K562 (cell line): ENCODE results near the gene ZCCHC24. TPM values are rescaled to one million over a fixed set of nuclear protein-coding genes. Genes with fewer than 3 reads are reported as not detected.

Source experiments
- ARID1B ChIP-seq: fragments of 450-650 bp; IDR thresholded peaks from 2 replicates; pipeline ENCODE4 v1.6.1; 2016; ENCODE audit warnings: antibody characterized with exemption, mild to moderate bottlenecking, inconsistent platforms
- CBFA2T3 ChIP-seq: fragments of 450-650 bp; IDR thresholded peaks from 2 replicates; pipeline ENCODE4 v1.6.1; 2017
- CBX3 ChIP-seq, 2 experiments: IDR thresholded peaks; 1 replicate in 1 of 2; 2 replicates in 1 of 2; pipeline ENCODE4 v1.6.1; 2012; ENCODE audit warnings: inconsistent platforms in 2 of 2, low read length in 2 of 2, borderline replicate concordance in 1 of 2, control low read depth in 1 of 2
- CREB1 ChIP-seq, 2 experiments: sonication (generic) in 1 of 2; formaldehyde crosslinking in 1 of 2; IDR thresholded peaks; 2 replicates each; pipeline versions ENCODE4 v1.6.1 to v1.8.0; 2012 to 2022; ENCODE audit warnings: inconsistent platforms in 1 of 2, mild to moderate bottlenecking in 1 of 2, missing genetic modification reagents in 1 of 2, moderate library complexity in 1 of 2
- DNMT1 ChIP-seq: fragments of 450-650 bp; IDR thresholded peaks from 2 replicates; pipeline ENCODE4 v1.6.1; 2016; ENCODE audit warnings: antibody characterized with exemption, mild to moderate bottlenecking
- ELF2 ChIP-seq: fragments of 250-450 bp; sonication (Bioruptor Pico); IDR thresholded peaks from 2 replicates; pipeline ENCODE4 v1.5.0; 2021; ENCODE audit warnings: mild to moderate bottlenecking
- HNRNPL ChIP-seq: fragments of 200-400 bp; formaldehyde crosslinking; IDR thresholded peaks from 2 replicates; pipeline ENCODE4 v1.6.1; 2017; ENCODE audit warnings: low read depth, mild to moderate bottlenecking, low read length
- MAZ ChIP-seq, 2 experiments: fragments of 450-650 bp in 1 of 2; sonication (generic) in 1 of 2; formaldehyde crosslinking; IDR thresholded peaks in 1 of 2; conservative IDR thresholded peaks in 1 of 2; 2 replicates each; pipeline versions ENCODE4 v1.4.0 to v1.5.0; 2020; ENCODE audit warnings: mild to moderate bottlenecking in 1 of 2, missing genetic modification reagents in 1 of 2
- NCOA1 ChIP-seq: fragments of 450-650 bp; IDR thresholded peaks from 2 replicates; pipeline ENCODE4 v1.6.1; 2016; ENCODE audit warnings: low read depth
- PHF21A ChIP-seq: fragments of 450-650 bp; IDR thresholded peaks from 2 replicates; pipeline ENCODE4 v1.6.1; 2017; ENCODE audit warnings: low read depth, borderline replicate concordance
- PTBP1 ChIP-seq: fragments of 200-400 bp; formaldehyde crosslinking; IDR thresholded peaks from 2 replicates; pipeline ENCODE4 v1.6.1; 2017; ENCODE audit warnings: low read depth, low read length
- SIRT6 ChIP-seq: IDR thresholded peaks from one replicate; pipeline ENCODE4 v1.6.1; 2012; ENCODE audit warnings: low read depth, mild to moderate bottlenecking, control low read depth, inconsistent platforms, low read length, moderate library complexity
- SP2 ChIP-seq: IDR thresholded peaks from 2 replicates; pipeline ENCODE4 v1.6.1; 2011; ENCODE audit warnings: mild to moderate bottlenecking, low read depth, low read length, moderate library complexity; ENCODE audit not compliant: poor library complexity, severe bottlenecking; ENCODE audit errors: extremely low read depth
- TAL1 ChIP-seq: fragments of 450-650 bp; IDR thresholded peaks from 2 replicates; pipeline ENCODE4 v1.6.1; 2016; ENCODE audit warnings: mild to moderate bottlenecking
- TEAD1 ChIP-seq, 2 experiments: fragments of 450-650 bp in 1 of 2; sonication (generic) in 1 of 2; formaldehyde crosslinking; IDR thresholded peaks; 2 replicates each; pipeline versions ENCODE4 v1.4.0 to v1.8.0; 2020 to 2022; ENCODE audit warnings: mild to moderate bottlenecking in 2 of 2, missing genetic modification reagents in 1 of 2
- THRB ChIP-seq: fragments of 450-650 bp; formaldehyde crosslinking; conservative IDR thresholded peaks from 2 replicates; pipeline ENCODE4 v1.4.0; 2022; ENCODE audit warnings: mild to moderate bottlenecking, missing genetic modification characterization
- ZBTB5 ChIP-seq: fragments of 450-650 bp; IDR thresholded peaks from 2 replicates; pipeline ENCODE4 v1.6.1; 2017; ENCODE audit warnings: antibody characterized with exemption
- ZBTB9 ChIP-seq: fragments of 450-650 bp; formaldehyde crosslinking; IDR thresholded peaks from 2 replicates; pipeline ENCODE4 v1.4.0; 2020; ENCODE audit warnings: mild to moderate bottlenecking, moderate library complexity
- ZNF23 ChIP-seq: fragments of 250-450 bp; sonication (Bioruptor Pico); IDR thresholded peaks from 2 replicates; pipeline ENCODE4 v1.4.0; 2020; ENCODE audit warnings: mild to moderate bottlenecking
- ZNF280A ChIP-seq: fragments of 450-650 bp; IDR thresholded peaks from 2 replicates; pipeline ENCODE4 v1.6.1; 2018; ENCODE audit warnings: mild to moderate bottlenecking, low read depth; ENCODE audit not compliant: partially characterized antibody
- ZNF507 ChIP-seq: conservative IDR thresholded peaks from 2 replicates; pipeline ENCODE4 v1.6.1; 2017; ENCODE audit warnings: missing genetic modification characterization, missing compliant biosample characterization
- polyA plus RNA-seq, 8 experiments: library from polyadenylated mRNA; depleted of rRNA in 4 of 8; stranded (reverse) in 5 of 8; unstranded in 3 of 8; fragments of >200 nt; fragmentation: Nextera tagmentation in 2 of 8; fragmentation: Illumina TruSeq in 1 of 8; extraction: Ambion mirVana in 2 of 8; extraction: Trizol in 1 of 8; gene quantifications; 2 replicates each; pipeline versions ENCODE4 v1.2.1 to v1.2.3, GENCODE V29; 2011 to 2014; ENCODE audit warnings: inconsistent platforms in 1 of 8, missing spikeins in 1 of 8
- total RNA-seq, 7 experiments: library from RNA; depleted of rRNA in 6 of 7; stranded (reverse); fragments of >200 nt in 6 of 7; fragmentation: Illumina TruSeq in 2 of 7; extraction: Trizol in 2 of 7; gene quantifications; 2 replicates each; pipeline versions ENCODE4 v1.2.1 to v1.2.3, GENCODE V29; 2011 to 2021; ENCODE audit warnings: low replicate concordance in 1 of 7

The ZCCHC24 gene
- total and polyA plus RNA-seq, 9 of the 15 experiments (the other 6 are each of a cell fraction or from before 2014, with no cell fraction given), result 0.84 to 11.0 (median 4.6) TPM

- TF ChIP-seq HNRNPL (no peak), ZBTB5 (peak; percentile 82), ELF2 (CRISPR knock-in tag) (no peak), TAL1 (peak; percentile 52; the same call in 1 of the 2 replicates), ZNF23 (CRISPR knock-in tag) (no peak), SP2 (no peak), CBFA2T3 (peak; percentile 33), DNMT1 (peak; percentile 99), ZNF280A (peak; percentile 80), PHF21A (peak; percentile 94), ARID1B (peak; percentile 90), TEAD1 (CRISPR knock-in tag; IDR thresholded peaks at IDR 0.05) (0 out of 4 replicates have a peak, but pooled peaks have one; percentile 39 to 56), ZBTB9 (CRISPR knock-in tag) (peak; percentile 39; the same call in 1 of the 2 replicates), NCOA1 (peak; percentile 77; the same call in 1 of the 2 replicates), CREB1 (IDR thresholded peaks at IDR 0.05) (0 out of 2 replicates have a peak, but pooled peaks have one; percentile 7), CREB1 (CRISPR knock-in tag; IDR thresholded peaks at IDR 0.05) (no peak; the same call in 1 of the 2 replicates), PTBP1 (0 out of 2 replicates have a peak, but pooled peaks have one; percentile 29), MAZ (CRISPR knock-in tag; conservative IDR thresholded peaks at IDR 0.05 in 1 of 2, IDR thresholded peaks at IDR 0.05 in 1 of 2) (peak in 1 of 2 experiments; percentile 55; a peak in 1 of 4 replicates), ZNF507 (tag) (no peak), CBX3 (IDR thresholded peaks at IDR 0.05; ENCODE audit: borderline replicate concordance in 1 of 2, low read length in 2 of 2) (peak in 1 of 2 experiments; percentile 44; a peak in 1 of 3 replicates), SIRT6 (no peak), THRB (peak; percentile 99)
These were observed 743 bp upstream of the ZCCHC24 start (continued) for GRCh38 chr10:79445977-79446757.
